Suppressor macrophage (primary cell): ENCODE results near the gene TSPAN3.

Source experiments
- DNase-seq, 4 experiments: peaks; one replicate each; pipeline ENCODE4 v3.0.0-alpha.2; 2020 to 2022

TSPAN3 gene

GRCh38 chr15:77023576-77024272 is 47.2 kb downstream of the TSPAN3 start:
- DNase-seq: peak in 1 of 4 experiments; percentile 7

GRCh38 chr15:77022646-77023575 is 48.0 kb downstream of the TSPAN3 start:
- DNase-seq: peak in 1 of 4 experiments; percentile 15

- peak; percentile 83 to 94 (median 90) for DNase-seq
Observed at GRCh38 chr15:77021803-77022381, 49.0 kb downstream of the TSPAN3 start.

- no peak for DNase-seq
Observed at GRCh38 chr15:77021088-77021481, 49.8 kb downstream of the TSPAN3 start.

- DNase-seq: no peak
Observed at GRCh38 chr15:77020348-77021087, 50.4 kb downstream of the TSPAN3 start.

- peak; percentile 81 to 90 (median 88) for DNase-seq
Observed at GRCh38 chr15:77019521-77020331, 51.2 kb downstream of the TSPAN3 start.

GRCh38 chr15:77018796-77019505 is 52.0 kb downstream of the TSPAN3 start:
- DNase-seq: peak in 3 of 4 experiments; percentile 56 to 63 (median 56)

GRCh38 chr15:77017761-77018720 is 52.9 kb downstream of the TSPAN3 start:
- DNase-seq: no peak

GRCh38 chr15:77017091-77017660 is 53.7 kb downstream of the TSPAN3 start:
- DNase-seq: no peak

GRCh38 chr15:77016321-77016695 is 54.6 kb downstream of the TSPAN3 start:
- no peak for DNase-seq

- DNase-seq: peak; percentile 58 to 73 (median 67)
Observed at GRCh38 chr15:77015646-77016320, 55.1 kb downstream of the TSPAN3 start.

- peak; percentile 88 to 94 (median 94) for DNase-seq
Observed at GRCh38 chr15:77014132-77015081, 56.5 kb downstream of the TSPAN3 start.

GRCh38 chr15:77013776-77014131 is 57.2 kb downstream of the TSPAN3 start:
- DNase-seq: no peak

GRCh38 chr15:77012868-77013267 is 58.0 kb downstream of the TSPAN3 start:
- no peak for DNase-seq

- no peak for DNase-seq
Observed at GRCh38 chr15:77012117-77012712, 58.7 kb downstream of the TSPAN3 start.

GRCh38 chr15:77010857-77011256 is 60.1 kb downstream of the TSPAN3 start:
- DNase-seq: no peak

- DNase-seq: no peak
Observed at GRCh38 chr15:77010312-77010686, 60.6 kb downstream of the TSPAN3 start.
